ENCODE results near the gene SYNE1.

DNA sequence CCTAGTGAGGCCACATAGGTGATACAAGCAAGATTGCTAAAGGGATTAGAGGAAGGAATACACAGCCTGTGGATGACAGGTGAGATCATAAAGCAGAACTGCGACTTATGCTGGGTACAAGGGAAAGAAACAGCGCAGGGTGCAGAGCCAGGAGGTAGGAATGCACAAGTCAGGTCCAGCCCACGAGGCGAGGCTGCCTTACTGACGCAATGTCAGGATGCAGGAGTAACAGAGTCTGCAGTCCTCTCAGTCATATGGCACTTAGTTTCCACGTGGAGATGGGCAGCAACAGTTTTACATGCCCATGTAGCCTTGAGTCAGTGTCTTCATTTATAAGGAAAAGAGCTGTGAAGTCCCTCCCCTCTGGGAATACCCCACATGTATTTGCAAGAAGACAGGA, 210.9 kb downstream of the SYNE1 start:
- no peak for TF ChIP-seq POLR2AphosphoS5 (IDR thresholded peaks at IDR 0.05)
- TF ChIP-seq EP300 (IDR thresholded peaks at IDR 0.05), result no peak
- TF ChIP-seq, protein P1, sequence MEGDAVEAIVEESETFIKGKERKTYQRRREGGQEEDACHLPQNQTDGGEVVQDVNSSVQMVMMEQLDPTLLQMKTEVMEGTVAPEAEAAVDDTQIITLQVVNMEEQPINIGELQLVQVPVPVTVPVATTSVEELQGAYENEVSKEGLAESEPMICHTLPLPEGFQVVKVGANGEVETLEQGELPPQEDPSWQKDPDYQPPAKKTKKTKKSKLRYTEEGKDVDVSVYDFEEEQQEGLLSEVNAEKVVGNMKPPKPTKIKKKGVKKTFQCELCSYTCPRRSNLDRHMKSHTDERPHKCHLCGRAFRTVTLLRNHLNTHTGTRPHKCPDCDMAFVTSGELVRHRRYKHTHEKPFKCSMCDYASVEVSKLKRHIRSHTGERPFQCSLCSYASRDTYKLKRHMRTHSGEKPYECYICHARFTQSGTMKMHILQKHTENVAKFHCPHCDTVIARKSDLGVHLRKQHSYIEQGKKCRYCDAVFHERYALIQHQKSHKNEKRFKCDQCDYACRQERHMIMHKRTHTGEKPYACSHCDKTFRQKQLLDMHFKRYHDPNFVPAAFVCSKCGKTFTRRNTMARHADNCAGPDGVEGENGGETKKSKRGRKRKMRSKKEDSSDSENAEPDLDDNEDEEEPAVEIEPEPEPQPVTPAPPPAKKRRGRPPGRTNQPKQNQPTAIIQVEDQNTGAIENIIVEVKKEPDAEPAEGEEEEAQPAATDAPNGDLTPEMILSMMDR (IDR thresholded peaks at IDR 0.05), result no peak
- TF ChIP-seq POLR2A (IDR thresholded peaks at IDR 0.05), result no peak

Measured in sigmoid colon (tissue), 4 donors.